GM12878 (cell line): ENCODE measurements around the gene ATRNL1. TPM values are rescaled to one million over a fixed set of nuclear protein-coding genes. Genes with fewer than 3 reads are reported as not detected.

Experiments
- ATAC-seq: fragments of 200-7000 bp; cut with Tn5 transposase; 3 replicates; pipeline ENCODE4 v1.9.1; 2020; ENCODE audit warnings: mild to moderate bottlenecking, moderate library complexity
- BruUV-seq: library from RNA; stranded (reverse); fragments of 400-500 nt; replicated peaks from 2 replicates; lab custom pipeline; 2021; lab: Mats Ljungman, UMichigan
- CTCF ChIA-PET: fragments of 300-600 bp; sonication (Branson Sonifier 250); formaldehyde crosslinking; extraction: SDS; loops from one replicate; lab custom pipeline; 2021; ENCODE audit warnings: inconsistent platforms; lab: Yijun Ruan, JAX
- POLR2A ChIA-PET: fragments of 350-600 bp; formaldehyde crosslinking; extraction: SDS; loops from one replicate; lab custom pipeline; 2021; ENCODE audit warnings: inconsistent platforms; lab: Charles Lee
- RAD21 ChIA-PET: fragments of 300-600 bp; sonication (Branson Sonifier 250); formaldehyde crosslinking; loops from one replicate; lab custom pipeline; 2023; ENCODE audit warnings: antibody characterized with exemption; ENCODE audit not compliant: unreplicated experiment; lab: Charles Lee
- SMC1A ChIA-PET: fragments of 300-600 bp; sonication (Branson Sonifier 250); formaldehyde crosslinking; loops from one replicate; lab custom pipeline; 2023; ENCODE audit not compliant: unreplicated experiment, uncharacterized antibody; lab: Charles Lee
- DNase-seq: peaks from one replicate; pipeline ENCODE4 v3.0.0-alpha.2; 2011; ENCODE audit warnings: low read depth, low spot score
- FAIRE-seq: peaks from 3 replicates; lab custom pipeline; 2011; peaks lifted over from hg19 to GRCh38; lab: Jason Lieb, UNC
- H2AFZ ChIP-seq: 2 replicates; pipeline ENCODE4 v1.6.0; 2011; ENCODE audit warnings: low read depth, low read length, control low read depth; ENCODE audit not compliant: control insufficient read depth
- H3K27ac ChIP-seq: 2 replicates; pipeline ENCODE4 v1.5.1; 2011; ENCODE audit warnings: control low read depth; ENCODE audit not compliant: control insufficient read depth, insufficient read depth
- H3K27me3 ChIP-seq, 2 experiments: replicated peaks in 1 of 2; 2 replicates each; pipeline versions ENCODE4 v1.6.0 to v1.6.1; 2011; ENCODE audit warnings: low read length in 1 of 2; ENCODE audit not compliant: control insufficient read depth in 2 of 2, insufficient read depth in 2 of 2
- H3K36me3 ChIP-seq, 2 experiments: 2 replicates each; pipeline ENCODE4 v1.5.1; 2011; ENCODE audit warnings: low read length in 1 of 2; ENCODE audit not compliant: control insufficient read depth in 2 of 2, insufficient read depth in 2 of 2
- H3K4me1 ChIP-seq: 2 replicates; pipeline ENCODE4 v1.6.1; 2011; ENCODE audit warnings: mild to moderate bottlenecking, low read length, moderate library complexity, mixed read lengths; ENCODE audit not compliant: control insufficient read depth, insufficient read depth
- H3K4me2 ChIP-seq: 2 replicates; pipeline ENCODE4 v1.6.0; 2011; ENCODE audit warnings: control low read depth; ENCODE audit not compliant: control insufficient read depth, insufficient read depth
- H3K4me3 ChIP-seq: fragments of 200-600 bp; sonication (generic); 2 replicates; pipeline ENCODE4 v1.5.1; 2016
- H3K79me2 ChIP-seq: 2 replicates; pipeline ENCODE4 v1.6.0; 2011; ENCODE audit warnings: low read length; ENCODE audit not compliant: control insufficient read depth, insufficient read depth
- H3K9ac ChIP-seq: 2 replicates; pipeline ENCODE4 v1.8.0; 2011; ENCODE audit warnings: low read length, control low read depth, mixed read lengths; ENCODE audit not compliant: control insufficient read depth, insufficient read depth
- H3K9me3 ChIP-seq: replicated peaks from 3 replicates; pipeline ENCODE4 v1.5.1; 2011; ENCODE audit warnings: mild to moderate bottlenecking, low read length; ENCODE audit not compliant: control insufficient read depth, insufficient read depth
- H4K20me1 ChIP-seq: 2 replicates; pipeline ENCODE4 v1.6.0; 2011; ENCODE audit not compliant: control insufficient read depth, insufficient read depth
- BRCA1 ChIP-seq: IDR thresholded peaks from 2 replicates; pipeline ENCODE4 v1.6.1; 2011; ENCODE audit warnings: low read depth, low read length, improper control_type of control experiment
- CBX5 ChIP-seq: sonication (generic); IDR thresholded peaks from 2 replicates; pipeline ENCODE4 v1.6.1; 2016; ENCODE audit warnings: low read depth, moderate library complexity, mild to moderate bottlenecking, inconsistent platforms
- EZH2 ChIP-seq: IDR thresholded peaks from 2 replicates; pipeline ENCODE4 v1.6.1; 2012; ENCODE audit warnings: low read depth, mild to moderate bottlenecking, control low read depth, inconsistent platforms, low read length, borderline replicate concordance; ENCODE audit not compliant: control insufficient read depth
- JUNB ChIP-seq: IDR thresholded peaks from 2 replicates; pipeline ENCODE4 v1.6.1; 2016; ENCODE audit warnings: antibody characterized with exemption, mild to moderate bottlenecking
- MTA2 ChIP-seq: fragments of 450-650 bp; IDR thresholded peaks from 2 replicates; pipeline ENCODE4 v1.6.1; 2016; ENCODE audit warnings: low read depth, mild to moderate bottlenecking, moderate library complexity
- NBN ChIP-seq: fragments of 450-650 bp; IDR thresholded peaks from 2 replicates; pipeline ENCODE4 v1.6.1; 2016
- NR2C1 ChIP-seq: fragments of 450-650 bp; IDR thresholded peaks from 2 replicates; pipeline ENCODE4 v1.6.1; 2017; ENCODE audit warnings: antibody characterized with exemption, mild to moderate bottlenecking, moderate library complexity
- RFX5 ChIP-seq: IDR thresholded peaks from 2 replicates; pipeline ENCODE4 v1.6.1; 2011; ENCODE audit warnings: low read depth, low read length, improper control_type of control experiment
- RUNX3 ChIP-seq: IDR thresholded peaks from 2 replicates; pipeline ENCODE4 v1.6.1; 2012; ENCODE audit warnings: low read length, inconsistent platforms
- WGBS: methylation state at CpG from one replicate; pipeline ENCODE4 v1.1.6; 2016; ENCODE audit warnings: low lambda C conversion rate; ENCODE audit not compliant: insufficient replicate concordance, insufficient coverage; ENCODE audit errors: missing lambda C conversion rate; 5-methylcytosine and 5-hydroxymethylcytosine counted together
- in situ Hi-C: fragments of 300-500 bp; cut with MboI; formaldehyde crosslinking; loops from 9 replicates; pipeline ENCODE4 v1.14.3; 2018; ENCODE audit warnings: mixed read lengths
- intact Hi-C: fragments of 100-400 bp; cut with micrococcal nuclease; formaldehyde crosslinking; loops from one replicate; pipeline ENCODE4 v1.14.2; 2022; ENCODE audit not compliant: unreplicated experiment
- polyA plus RNA-seq, 11 experiments: library from polyadenylated mRNA; depleted of rRNA in 4 of 11; unstranded in 6 of 11; stranded (reverse) in 5 of 11; fragments of >200 nt; fragmentation: Nextera tagmentation in 4 of 11; fragmentation: Illumina TruSeq in 1 of 11; extraction: Ambion mirVana in 4 of 11; extraction: Trizol in 1 of 11; gene quantifications; 1 replicate in 1 of 11; 2 replicates in 10 of 11; pipeline versions ENCODE4 v1.2.1 to v1.2.3, GENCODE V29; 2011 to 2016; ENCODE audit warnings: inconsistent platforms in 2 of 11, missing spikeins in 2 of 11, low read depth in 1 of 11
- total RNA-seq, 4 experiments: library from RNA; depleted of rRNA in 3 of 4; stranded (reverse); fragments of >200 nt in 3 of 4; fragmentation: Illumina TruSeq in 1 of 4; extraction: Trizol in 1 of 4; gene quantifications; 2 replicates each; pipeline versions ENCODE4 v1.2.1 to v1.2.3, GENCODE V29; 2013 to 2021
- TF ChIP-seq, protein P1 (sequence below): IDR thresholded peaks from 2 replicates; pipeline ENCODE4 v1.6.1; 2012; ENCODE audit warnings: low read depth, low read length, improper control_type of control experiment
- TF ChIP-seq, protein P2 (sequence below): IDR thresholded peaks from 2 replicates; pipeline ENCODE4 v1.6.1; 2012; ENCODE audit warnings: low read depth, low read length, improper control_type of control experiment

The ATRNL1 gene
- total and polyA plus RNA-seq, 10 of the 15 experiments (the other 5 are each of a cell fraction or from before 2014, with no cell fraction given), result 0.03 to 1.4 (median 0.34) TPM

DNA sequence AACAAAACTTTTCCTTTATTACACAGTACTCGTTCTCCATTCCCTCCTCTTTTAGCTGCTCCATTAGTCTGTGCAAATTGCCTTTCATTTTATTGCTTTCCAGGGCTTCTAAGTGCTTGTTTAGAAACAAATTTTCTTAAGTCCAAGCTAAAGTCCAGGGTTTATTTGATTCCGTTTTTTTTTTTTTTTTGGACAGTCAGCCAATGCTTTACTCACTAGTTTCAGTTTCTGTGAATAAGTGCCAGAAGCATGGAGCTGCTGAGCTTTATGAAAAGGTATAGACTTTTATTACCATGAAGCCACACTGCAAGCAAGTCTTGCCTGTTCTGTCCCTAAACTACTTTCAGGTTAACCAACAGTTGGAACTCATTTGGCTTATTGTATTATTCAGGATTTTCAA lies 724.8 kb downstream of the ATRNL1 start:
- ChIA-PET RAD21 (no interaction called here), POLR2A (no interaction called here), SMC1A (no interaction called here), CTCF (no interaction called here)
- Histone ChIP-seq H3K36me3 (no peaks in the 10 kb centered on the region), H3K27ac (no peak overlapping the region), H3K9ac (no peak overlapping the region), H3K4me1 (no peaks in the 10 kb centered on the region), H3K79me2 (no peaks in the 10 kb centered on the region), H3K27me3 (no peaks in the 10 kb centered on the region), H3K4me2 (no peak overlapping the region), H4K20me1 (no peaks in the 10 kb centered on the region), H3K9me3 (no peaks in the 10 kb centered on the region), H2AFZ (no peak overlapping the region), H3K4me3 (no peak overlapping the region)
- intact Hi-C loops, result no loop called here
- FAIRE-seq (no peak), ATAC-seq (no peak), DNase-seq (no peak)
- in situ Hi-C loops, result no loop called here
- BruUV-seq, result no TSS peak
- no peak for TF ChIP-seq BRCA1
- WGBS, result 8% methylated on average over 2 of the region's 2 CpGs

DNA sequence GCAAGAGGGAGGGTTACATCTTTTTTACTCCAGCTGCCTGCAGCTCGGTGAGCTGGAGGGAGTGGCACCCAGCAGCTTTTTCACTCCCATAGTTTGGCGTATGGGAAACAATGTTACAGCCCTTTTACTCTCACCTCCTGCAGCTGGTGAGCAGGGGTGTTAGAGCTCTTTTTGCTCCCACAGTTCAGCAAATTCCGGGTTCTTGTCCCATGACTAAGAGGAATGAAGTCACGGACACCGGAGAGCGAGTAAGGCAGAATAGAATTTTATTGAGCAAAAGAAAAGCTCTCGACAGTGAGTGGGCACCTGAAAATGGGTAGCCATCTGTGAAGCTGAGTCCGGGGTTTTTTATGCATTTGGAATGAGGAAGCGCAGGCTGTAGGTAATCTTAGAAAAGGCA lies 733.2 kb downstream of the ATRNL1 start:
- 35% methylated on average over 9 of the region's 9 CpGs for WGBS

More for the DNA sequence above, 733.2 kb downstream of the ATRNL1 start:
- no peaks in the 10 kb centered on the region for H3K4me1 ChIP-seq
- ChIA-PET CTCF (interaction anchor here (0.9 to 1.3 kb wide), 2 partner anchors 15 to 27 kb away, joined by 3 read pairs; no protein-coding TSS in a partner anchor), POLR2A (no interaction called here), RAD21 (no interaction called here), SMC1A (no interaction called here)
- in situ Hi-C loops (no loop called here), intact Hi-C loops (no loop called here)
- no peak overlapping the region for H3K4me2 ChIP-seq
- no peak for FAIRE-seq
- H3K27ac ChIP-seq, result no peak overlapping the region
- H3K27me3 ChIP-seq, result no peaks in the 10 kb centered on the region; a peak in 1 of 4 replicates
- no peak overlapping the region for H3K9ac ChIP-seq
- H2AFZ ChIP-seq, result no peak overlapping the region
- H3K36me3 ChIP-seq, result no peaks in the 10 kb centered on the region
- no peak for TF ChIP-seq CBX5
- TF ChIP-seq MTA2, result no peak
- TF ChIP-seq JUNB, result no peak
- TF ChIP-seq NBN, result no peak
- no peak for TF ChIP-seq EZH2
- TF ChIP-seq, protein P1, sequence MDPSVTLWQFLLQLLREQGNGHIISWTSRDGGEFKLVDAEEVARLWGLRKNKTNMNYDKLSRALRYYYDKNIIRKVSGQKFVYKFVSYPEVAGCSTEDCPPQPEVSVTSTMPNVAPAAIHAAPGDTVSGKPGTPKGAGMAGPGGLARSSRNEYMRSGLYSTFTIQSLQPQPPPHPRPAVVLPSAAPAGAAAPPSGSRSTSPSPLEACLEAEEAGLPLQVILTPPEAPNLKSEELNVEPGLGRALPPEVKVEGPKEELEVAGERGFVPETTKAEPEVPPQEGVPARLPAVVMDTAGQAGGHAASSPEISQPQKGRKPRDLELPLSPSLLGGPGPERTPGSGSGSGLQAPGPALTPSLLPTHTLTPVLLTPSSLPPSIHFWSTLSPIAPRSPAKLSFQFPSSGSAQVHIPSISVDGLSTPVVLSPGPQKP, result no peak
- TF ChIP-seq RUNX3, result no peak
- TF ChIP-seq, protein P2, sequence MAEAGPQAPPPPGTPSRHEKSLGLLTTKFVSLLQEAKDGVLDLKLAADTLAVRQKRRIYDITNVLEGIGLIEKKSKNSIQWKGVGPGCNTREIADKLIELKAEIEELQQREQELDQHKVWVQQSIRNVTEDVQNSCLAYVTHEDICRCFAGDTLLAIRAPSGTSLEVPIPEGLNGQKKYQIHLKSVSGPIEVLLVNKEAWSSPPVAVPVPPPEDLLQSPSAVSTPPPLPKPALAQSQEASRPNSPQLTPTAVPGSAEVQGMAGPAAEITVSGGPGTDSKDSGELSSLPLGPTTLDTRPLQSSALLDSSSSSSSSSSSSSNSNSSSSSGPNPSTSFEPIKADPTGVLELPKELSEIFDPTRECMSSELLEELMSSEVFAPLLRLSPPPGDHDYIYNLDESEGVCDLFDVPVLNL, result no peak
- TF ChIP-seq NR2C1, result no peak
- no peak for TF ChIP-seq RFX5
- no peak for DNase-seq
- no peaks in the 10 kb centered on the region for H3K79me2 ChIP-seq
- no peaks in the 10 kb centered on the region for H4K20me1 ChIP-seq
- BruUV-seq, result no TSS peak
- H3K4me3 ChIP-seq, result no peak overlapping the region
- H3K9me3 ChIP-seq, result no peaks in the 10 kb centered on the region
- no peak for ATAC-seq
